ENCODE measurements around the gene MAS1. TPM values are rescaled to one million over a fixed set of nuclear protein-coding genes. Genes with fewer than 3 reads are reported as not detected.

Gene MAS1
- total RNA-seq, 1 donor from 2014 or later: not detected

- Mint-ChIP-seq H3K27me3 (peaks cover 7% of the 10 kb centered on the region), H3K4me1 (no peaks in the 10 kb centered on the region), H3K27ac (no peak overlapping the region), H3K36me3 (ENCODE audit: low read depth) (no peaks in the 10 kb centered on the region), H3K9me3 (no peaks in the 10 kb centered on the region), H3K4me3 (no peak overlapping the region)
- DNase-seq (no peak), ATAC-seq (ENCODE audit: low read depth) (no peak)
- ChIA-PET CTCF (no interaction called here), POLR2A (no interaction called here)
- intact Hi-C loops (cut with micrococcal nuclease): no loop called here
- TF ChIP-seq CTCF (IDR thresholded peaks at IDR 0.05): no peak
These were observed 7.7 kb downstream of the MAS1 start for GRCh38 chr6:159898519-159898918.

- CTCF ChIA-PET: no interaction called here
- peaks cover 2% of the 10 kb centered on the region for H3K27me3 Mint-ChIP-seq
- H3K36me3 Mint-ChIP-seq (ENCODE audit: low read depth): no peaks in the 10 kb centered on the region
- POLR2A ChIA-PET: no interaction called here
- intact Hi-C loops (cut with micrococcal nuclease): no loop called here
- TF ChIP-seq CTCF (IDR thresholded peaks at IDR 0.05): no peak
- no peak for DNase-seq
- no peak overlapping the region for H3K4me3 Mint-ChIP-seq
- no peak for ATAC-seq (ENCODE audit: low read depth)
- no peak overlapping the region for H3K27ac Mint-ChIP-seq
- no peaks in the 10 kb centered on the region for H3K4me1 Mint-ChIP-seq
- no peaks in the 10 kb centered on the region for H3K9me3 Mint-ChIP-seq
These were observed 9.4 kb downstream of the MAS1 start for GRCh38 chr6:159899994-159900745.

- intact Hi-C loops (cut with micrococcal nuclease): no loop called here
- Mint-ChIP-seq H3K27ac (no peak overlapping the region), H3K4me1 (no peaks in the 10 kb centered on the region), H3K36me3 (ENCODE audit: low read depth) (no peaks in the 10 kb centered on the region), H3K4me3 (no peak overlapping the region), H3K9me3 (no peaks in the 10 kb centered on the region), H3K27me3 (peaks cover 5% of the 10 kb centered on the region)
- CTCF ChIA-PET: no interaction called here
- POLR2A ChIA-PET: no interaction called here
- ATAC-seq (ENCODE audit: low read depth) (no peak), DNase-seq (no peak)
- TF ChIP-seq CTCF (IDR thresholded peaks at IDR 0.05): no peak
These were observed 11.8 kb downstream of the MAS1 start for GRCh38 chr6:159902620-159903019.

- Mint-ChIP-seq H3K27ac (no peak overlapping the region), H3K36me3 (ENCODE audit: low read depth) (no peaks in the 10 kb centered on the region), H3K27me3 (peaks cover 8% of the 10 kb centered on the region), H3K4me3 (no peak overlapping the region), H3K4me1 (no peaks in the 10 kb centered on the region), H3K9me3 (no peaks in the 10 kb centered on the region)
- intact Hi-C loops (cut with micrococcal nuclease): no loop called here
- POLR2A ChIA-PET: no interaction called here
- DNase-seq (no peak), ATAC-seq (ENCODE audit: low read depth) (no peak)
- CTCF ChIA-PET: no interaction called here
- no peak for TF ChIP-seq CTCF (IDR thresholded peaks at IDR 0.05)
These were observed 13.7 kb downstream of the MAS1 start for GRCh38 chr6:159904497-159904911.

GRCh38 chr6:159906400-159906799 is 15.6 kb downstream of the MAS1 start:
- intact Hi-C loops (cut with micrococcal nuclease): no loop called here
- Mint-ChIP-seq H3K4me1 (no peaks in the 10 kb centered on the region), H3K4me3 (no peak overlapping the region), H3K9me3 (no peaks in the 10 kb centered on the region), H3K36me3 (ENCODE audit: low read depth) (no peaks in the 10 kb centered on the region), H3K27me3 (peaks cover 16% of the 10 kb centered on the region), H3K27ac (no peak overlapping the region)
- no peak for TF ChIP-seq CTCF (IDR thresholded peaks at IDR 0.05)
- CTCF ChIA-PET: no interaction called here
- DNase-seq: no peak
- ATAC-seq (ENCODE audit: low read depth): no peak
- POLR2A ChIA-PET: no interaction called here

Measured in activated B cell treated with CpG ODN at 0.5 μM for 24 hours (primary cell).